HG03432 (cell line): ENCODE results near the gene FAM229A.
A peak's percentile ranks its signal among the peaks of the same experiment; 100 is the strongest.

ENCODE experiments used
- ATAC-seq: cut with Tn5 transposase; IDR thresholded peaks from one replicate; pipeline ENCODE4 v1.9.1; 2021; ENCODE audit warnings: mild to moderate bottlenecking, moderate library complexity; ENCODE audit not compliant: unreplicated experiment

FAM229A gene

DNA sequence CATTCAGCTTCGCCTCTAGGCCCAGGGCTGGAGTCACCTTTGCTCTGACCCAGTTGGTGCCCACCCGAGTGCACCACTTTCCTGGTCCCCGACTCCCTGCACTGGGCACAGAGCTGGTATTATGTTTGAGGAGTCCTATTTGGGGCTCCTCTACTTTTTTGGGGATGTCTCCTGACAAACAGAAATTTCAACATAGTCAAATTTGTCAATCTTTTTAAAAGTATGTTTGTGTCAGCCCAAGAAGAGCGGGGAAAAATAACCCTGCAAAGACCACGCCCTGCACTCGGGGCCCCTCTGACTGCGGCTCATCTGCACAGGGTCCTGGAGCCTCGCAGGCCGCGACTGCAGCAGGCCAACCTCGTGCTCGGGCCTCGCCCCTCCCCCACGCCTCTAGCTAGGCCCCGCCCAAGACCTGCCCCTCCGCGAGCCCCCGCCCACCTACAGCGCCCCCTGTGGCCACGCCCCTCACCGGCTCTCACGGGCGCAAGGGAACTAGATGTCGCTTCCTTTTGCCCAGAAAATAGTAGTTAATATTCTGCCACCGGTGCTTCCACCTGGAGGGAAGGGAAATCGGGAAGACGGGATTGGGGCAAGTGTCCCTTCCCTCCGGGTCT is 11.4 kb downstream of the FAM229A start:
- ATAC-seq = peak; percentile 46

DNA sequence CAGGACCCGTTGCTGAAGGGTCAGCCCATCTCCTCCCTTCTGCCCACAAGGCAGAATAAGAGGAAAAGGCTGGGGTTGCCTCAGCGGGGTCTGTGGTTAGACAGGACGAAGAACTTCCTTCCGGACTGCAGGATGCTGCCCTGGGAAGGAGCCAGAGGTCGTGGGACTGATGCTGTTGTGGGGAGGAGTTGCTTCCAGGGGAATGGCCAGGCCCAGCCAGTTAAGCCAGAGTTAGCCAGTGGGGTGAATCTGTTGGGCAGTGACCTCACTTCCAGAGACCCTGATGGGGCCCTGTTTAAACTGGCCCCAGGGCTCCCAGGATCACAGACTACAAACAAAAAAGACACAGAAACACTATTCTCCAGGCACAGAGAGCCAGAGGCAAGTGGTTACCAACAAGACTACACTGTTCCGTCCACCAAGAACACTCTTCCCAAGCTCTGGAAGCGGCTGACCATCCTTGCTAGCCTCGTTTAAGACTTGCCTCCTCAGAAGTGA is 13.0 kb downstream of the FAM229A start:
- ATAC-seq = no peak

DNA sequence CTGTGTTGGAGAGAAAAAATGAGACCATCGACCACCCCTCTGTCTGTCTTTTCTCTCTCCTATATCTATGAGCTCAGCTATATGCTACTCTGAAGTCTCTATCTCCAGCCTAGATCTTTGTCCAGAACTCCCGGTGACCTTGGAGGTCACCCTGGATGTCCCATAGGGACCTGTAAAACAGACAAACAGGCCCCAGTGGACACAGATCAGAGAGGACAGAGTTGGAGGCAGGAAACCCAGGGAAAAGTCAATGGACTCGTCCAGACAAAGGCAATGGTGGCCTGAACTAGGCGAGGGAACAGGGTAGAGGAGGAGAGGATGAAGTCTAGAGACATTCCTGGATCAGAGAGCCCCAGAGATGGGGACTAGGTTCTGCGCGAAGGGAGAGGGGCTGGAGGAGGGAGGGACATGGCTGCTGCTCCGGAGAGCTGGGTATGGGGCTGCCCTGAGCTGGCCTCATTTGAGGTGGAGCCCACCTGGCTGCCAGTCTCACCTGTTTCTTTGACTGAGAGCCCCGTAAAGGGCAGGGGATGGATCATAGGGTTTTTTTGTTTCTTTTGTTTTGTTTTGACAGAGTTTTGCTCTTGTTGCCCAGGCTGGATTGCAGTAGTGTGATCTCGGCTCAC is 15.6 kb downstream of the FAM229A start:
- no peak for ATAC-seq

DNA sequence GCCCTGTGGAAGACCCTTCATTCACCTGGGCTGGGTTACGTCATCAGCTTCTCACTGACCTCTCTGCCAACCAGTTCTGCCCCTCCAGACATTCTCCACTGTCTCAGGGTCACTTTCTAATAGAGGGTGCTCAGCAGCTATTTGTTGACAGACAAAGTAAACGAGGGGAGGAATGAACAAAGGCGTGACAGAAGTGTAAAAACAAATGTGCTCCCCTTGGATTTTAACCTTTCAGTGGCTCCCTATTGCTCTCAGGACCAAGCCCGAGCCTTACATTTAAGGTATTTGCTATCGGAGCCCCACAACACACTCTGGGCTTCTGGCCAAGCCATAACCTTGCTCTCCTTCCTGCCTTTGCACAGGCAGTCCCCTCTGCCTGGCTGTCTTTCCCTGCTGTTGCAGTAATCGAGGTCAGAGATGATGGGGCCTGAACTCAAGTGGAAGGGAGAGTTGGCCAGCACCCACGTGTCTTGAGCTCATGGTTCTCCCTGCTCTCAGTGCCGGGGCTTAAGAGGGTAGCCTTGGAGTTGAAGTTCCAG is 16.9 kb downstream of the FAM229A start:
- no peak for ATAC-seq

DNA sequence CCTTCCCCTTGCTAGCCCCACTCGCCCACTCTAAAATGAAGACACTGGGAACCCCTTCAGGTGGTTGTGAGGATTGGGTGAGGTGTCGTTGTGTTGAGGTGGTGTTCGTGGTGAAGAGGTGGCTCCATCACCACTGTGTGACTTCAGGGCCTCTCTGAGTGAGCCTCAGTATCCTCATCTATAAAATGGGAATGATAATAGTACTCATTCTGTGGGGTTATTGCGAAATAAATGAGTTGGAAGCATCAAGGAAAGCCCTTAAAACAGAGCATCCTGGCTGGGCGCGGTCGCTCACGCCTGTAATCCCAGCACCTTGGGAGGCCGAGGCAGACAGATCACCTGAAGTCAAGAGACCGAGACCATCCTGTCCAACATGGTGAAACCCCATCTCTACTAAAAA is 19.6 kb downstream of the FAM229A start:
- no peak for ATAC-seq

DNA sequence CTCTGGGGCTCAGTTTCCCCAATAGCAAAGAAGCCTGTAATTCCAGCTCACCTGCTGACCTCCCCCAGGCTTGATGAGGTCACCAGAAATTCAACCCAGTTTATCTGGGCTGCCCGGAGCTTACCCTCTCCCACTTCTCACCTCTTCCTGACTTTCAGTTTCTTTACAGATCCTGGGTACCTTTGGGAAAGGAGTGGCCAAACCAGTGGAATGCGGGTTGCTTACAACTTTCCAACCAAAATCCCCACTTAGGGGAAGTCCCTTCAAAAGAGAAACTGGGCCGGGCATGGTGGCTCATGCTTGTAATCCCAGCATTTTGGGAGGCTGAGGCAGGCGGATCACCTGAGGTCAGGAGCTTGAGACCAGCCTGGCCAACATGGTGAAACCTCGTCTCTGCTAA is 20.3 kb downstream of the FAM229A start:
- ATAC-seq = no peak

DNA sequence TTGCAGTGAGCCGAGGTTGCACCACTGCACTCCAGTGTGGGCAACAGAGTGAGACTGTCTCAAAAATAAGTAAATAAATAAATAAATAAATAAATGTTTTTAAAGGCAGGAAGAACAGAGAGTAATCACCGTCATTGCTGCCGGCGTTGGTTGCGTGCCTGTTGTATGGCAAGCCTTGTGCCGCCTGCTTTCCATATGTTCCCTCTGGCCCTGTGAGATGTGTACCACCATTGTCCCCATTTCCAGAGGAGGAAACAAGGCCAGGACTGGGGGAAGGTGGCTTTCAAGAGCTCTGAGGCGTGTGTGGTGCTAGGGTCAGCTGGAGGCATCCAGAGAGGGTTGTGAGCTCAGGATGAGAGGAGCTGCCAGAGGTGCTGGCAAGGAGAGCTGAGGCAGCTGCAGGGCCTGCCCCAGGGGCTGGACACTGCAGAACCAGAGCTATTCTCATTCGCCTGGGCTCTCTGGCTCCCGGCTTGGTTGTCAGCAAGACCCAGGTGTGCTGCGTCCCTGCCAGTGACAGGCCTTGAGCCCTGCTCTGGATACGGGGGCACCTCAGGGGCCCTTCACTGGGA is 21.0 kb downstream of the FAM229A start:
- ATAC-seq = no peak

DNA sequence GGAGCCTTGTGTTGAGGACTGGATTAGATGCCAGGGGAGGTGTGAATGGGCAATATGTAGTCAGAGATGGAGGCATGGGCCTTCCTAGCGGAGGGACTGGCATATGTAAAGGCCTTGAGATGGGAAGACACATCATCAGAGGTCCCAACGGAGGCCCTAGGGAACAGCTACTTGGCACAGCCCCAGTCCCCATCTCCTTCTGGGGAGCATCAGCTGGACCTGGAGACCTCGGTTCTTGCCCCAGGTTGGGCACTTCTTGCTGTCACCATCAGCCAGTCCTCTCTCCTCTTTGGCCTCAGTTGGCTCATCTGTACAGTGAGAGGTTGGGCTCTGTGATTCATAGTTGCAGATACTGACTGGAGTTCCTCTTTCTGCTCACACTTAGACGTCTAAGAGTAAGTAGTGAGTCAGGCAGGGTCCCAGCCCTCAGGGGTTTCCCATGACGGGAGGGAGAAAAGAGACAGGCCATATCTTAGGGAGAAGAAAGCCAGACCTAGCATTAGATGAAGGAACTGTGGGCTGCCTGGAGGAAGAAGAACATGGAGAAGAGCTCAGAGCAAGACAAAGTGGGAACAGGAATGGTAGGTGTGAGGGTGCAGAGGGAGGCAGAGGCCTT is 22.8 kb downstream of the FAM229A start:
- ATAC-seq = no peak

DNA sequence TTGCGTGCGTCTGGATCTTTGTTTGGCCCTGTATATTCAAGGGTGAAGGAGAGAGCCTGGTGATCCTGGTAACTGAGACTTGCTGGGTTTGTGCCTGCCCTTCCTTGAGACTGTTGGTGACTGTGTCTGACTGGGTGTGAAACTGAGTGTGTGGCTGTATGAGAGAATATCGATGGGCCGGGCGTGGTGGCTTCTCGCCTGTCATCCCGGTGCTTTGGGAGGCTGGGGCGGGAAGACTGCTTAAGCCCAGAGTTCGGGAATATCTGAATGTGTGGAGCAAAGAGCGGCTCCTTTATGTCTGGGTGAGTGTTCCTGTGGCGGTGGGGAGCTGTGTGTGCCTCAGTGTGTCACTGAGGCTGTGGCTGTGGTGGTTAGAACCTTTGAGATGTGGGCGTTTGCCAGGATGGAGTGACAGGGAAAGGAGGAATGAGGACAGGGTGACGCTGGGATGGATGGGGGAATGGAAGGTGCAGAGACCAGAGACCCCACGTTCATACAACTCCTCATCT is 23.6 kb downstream of the FAM229A start:
- ATAC-seq = no peak

DNA sequence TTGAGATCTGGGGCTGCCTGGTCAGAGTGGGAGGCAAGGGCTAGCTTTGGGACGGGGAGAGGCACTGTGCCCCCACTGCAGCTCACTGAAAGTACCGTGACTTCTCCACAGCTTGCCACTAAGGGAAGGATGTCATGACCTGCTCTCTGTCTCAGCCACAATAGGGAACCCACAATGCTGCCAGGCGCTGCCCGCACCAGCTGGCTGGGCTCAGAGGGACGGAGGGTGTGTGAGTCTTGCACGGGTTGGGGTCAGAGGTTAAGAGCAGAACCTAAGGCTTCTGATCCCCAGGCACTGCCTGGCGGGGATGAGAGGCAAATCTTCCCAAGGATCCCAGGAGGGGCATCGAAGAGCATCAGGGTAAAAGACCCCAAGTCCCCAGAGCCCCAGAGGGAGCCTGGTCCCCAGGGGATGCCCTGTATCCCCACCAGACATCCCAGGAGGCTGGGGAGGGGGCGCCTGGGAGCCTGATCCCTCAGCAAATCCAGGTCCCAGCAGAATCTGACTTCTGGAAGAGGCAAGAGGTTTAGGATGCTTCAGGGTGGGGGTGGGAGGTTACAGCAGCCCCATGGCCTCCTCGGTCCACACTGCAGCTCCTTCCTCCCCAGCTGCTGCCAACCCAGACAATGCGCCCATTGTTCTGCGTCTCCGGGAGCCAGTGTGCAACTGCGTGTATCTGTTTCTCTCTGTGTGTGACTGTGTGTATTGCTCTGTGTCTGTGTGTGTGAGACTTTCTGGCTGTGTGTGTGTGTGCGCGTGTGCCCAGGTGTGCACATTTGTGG is 24.2 kb downstream of the FAM229A start:
- peak; percentile 26 for ATAC-seq

DNA sequence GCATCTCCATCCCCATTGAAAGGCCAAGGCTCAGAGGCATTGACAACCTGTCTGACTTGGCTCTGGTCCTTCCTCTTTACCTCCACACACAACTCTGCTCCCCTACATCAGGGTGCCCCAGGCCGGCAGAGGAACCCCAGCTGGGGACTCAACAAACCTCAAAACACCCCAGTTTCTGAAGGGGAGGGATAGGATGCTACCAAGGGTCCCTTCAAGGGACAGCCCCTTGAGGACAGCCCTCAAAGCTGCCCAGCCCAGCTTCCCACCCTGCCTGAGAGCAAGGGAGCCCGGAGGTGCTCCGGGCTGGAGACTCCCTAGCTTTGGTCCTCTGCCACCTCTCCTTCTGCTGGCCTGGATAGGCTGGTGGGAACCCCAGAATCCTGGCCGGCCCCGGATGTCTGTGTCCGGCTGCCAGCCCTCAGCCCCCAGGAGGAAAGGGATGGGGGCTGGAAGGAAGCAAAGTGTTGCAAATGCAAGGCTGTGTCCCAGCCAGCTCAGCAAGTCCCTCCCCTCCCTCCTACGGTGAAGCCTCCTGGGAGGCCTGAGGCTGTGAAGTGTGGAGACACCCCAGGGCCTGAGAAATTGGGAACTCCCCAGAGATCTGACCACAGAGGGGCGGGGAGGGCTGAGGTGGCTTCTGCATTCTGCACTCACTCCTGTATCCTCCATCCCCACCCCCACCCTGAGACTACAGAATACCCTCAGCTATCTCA is 25.2 kb downstream of the FAM229A start:
- peak; percentile 23 for ATAC-seq

DNA sequence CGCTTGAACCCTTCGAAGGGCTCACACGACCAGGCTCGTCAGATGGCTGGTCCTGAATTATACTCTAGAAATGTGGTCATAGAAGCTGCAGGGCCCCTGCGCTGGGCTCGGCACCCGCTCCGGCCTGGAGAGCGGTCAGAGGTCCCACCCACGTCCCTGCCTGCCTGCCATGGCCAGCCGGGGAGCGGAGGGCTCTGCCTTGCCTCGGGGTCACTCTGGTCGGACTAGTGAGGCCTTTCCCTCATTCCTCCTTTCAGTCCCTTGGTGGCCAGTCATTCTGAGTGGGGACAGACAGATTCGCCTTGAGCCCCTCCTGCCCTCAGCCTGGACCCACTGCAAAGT is 25.7 kb downstream of the FAM229A start:
- ATAC-seq = peak; percentile 1

DNA sequence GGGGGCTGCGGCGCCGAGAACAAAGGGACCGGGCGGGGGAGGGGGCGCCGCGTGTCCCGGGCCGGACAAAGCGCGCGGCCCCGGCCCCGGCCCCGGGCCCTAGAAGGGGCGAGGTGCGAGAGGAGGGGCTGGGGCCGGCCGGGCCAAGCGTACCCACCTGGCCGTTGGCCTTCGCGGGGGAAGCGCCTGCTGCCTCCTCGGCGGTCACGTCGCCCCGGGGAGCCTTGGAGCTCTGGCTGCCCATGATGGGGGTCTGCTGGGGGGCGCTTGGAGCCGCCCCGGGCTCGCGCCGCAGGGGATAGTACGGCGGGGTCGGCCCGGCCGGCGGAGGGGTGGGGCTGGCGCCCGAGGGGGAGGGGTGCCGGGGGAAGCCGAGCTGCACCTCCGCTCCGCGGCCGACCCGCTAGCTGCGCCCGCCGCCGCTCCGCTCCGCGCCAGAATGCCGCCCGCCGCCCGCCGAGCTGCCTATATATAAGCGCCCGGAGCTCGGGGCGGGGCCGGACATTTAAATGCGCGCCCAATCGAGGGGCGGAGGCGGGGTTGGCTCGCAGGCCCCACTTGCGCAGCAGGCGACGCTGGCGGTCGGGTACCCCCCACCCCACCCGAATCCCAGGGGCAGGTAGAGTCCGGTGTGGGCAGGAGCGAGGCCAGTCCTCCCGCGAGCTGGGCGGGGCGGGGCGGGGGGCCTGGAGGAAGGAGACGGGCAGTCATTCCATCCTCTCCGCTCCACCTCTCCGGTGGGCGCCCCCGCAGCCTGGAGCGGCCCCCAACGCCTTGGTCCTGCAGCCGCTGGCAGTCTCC is 26.3 kb downstream of the FAM229A start, which contains the start of gene MARCKSL1:
TSS of gene MARCKSL1 (minus strand) at position 444 of the 801 bp plus-strand sequence. CDS start at position 244, 200 bp downstream.
- peak; percentile 52 for ATAC-seq

DNA sequence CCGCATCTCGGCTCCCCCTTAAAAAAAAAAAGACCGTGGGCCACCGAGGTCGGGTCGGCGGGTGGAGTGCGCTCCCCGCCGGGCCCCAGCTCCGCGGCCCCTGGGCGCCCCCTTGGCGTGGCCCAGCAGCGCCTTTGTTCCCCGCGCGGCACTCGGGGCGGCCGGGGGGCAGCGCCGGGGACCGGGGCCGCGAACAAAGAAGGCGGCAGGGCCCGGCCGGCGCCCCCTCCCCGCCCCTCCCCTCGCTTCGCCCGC is 26.8 kb downstream of the FAM229A start:
- peak; percentile 3 for ATAC-seq

DNA sequence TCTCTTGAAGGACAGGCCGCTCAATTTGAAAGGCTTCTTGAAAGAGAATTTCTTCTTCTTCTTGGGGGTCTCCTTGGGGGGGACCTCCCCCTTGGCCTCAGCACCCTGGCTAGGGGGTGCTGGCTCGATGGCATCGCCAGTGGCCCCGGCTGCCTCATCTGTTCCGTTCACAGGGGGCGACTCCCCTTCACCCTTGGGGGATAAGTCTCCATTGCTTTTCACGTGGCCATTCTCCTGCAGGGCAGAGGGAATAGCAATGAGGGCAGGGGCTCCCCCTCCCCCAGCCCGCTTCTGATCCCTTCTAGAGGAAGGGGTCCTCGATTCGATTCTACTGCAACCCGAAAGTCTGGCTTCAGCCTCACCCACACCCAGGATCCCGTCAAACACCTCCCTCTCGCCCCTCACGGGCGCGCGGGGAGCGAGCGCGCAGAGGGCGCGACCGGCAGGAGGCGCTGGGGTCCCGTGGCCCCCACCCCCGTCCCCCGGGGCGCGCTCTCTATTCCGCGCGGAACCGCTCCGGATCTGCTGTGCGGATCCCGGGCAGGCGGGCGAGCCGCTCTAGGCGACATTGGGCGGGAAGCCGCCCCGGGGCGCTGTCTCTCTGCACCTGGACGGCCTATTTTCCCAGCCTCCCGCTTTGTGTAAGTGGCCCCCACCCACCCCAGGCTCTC is 27.3 kb downstream of the FAM229A start:
- peak; percentile 18 for ATAC-seq

DNA sequence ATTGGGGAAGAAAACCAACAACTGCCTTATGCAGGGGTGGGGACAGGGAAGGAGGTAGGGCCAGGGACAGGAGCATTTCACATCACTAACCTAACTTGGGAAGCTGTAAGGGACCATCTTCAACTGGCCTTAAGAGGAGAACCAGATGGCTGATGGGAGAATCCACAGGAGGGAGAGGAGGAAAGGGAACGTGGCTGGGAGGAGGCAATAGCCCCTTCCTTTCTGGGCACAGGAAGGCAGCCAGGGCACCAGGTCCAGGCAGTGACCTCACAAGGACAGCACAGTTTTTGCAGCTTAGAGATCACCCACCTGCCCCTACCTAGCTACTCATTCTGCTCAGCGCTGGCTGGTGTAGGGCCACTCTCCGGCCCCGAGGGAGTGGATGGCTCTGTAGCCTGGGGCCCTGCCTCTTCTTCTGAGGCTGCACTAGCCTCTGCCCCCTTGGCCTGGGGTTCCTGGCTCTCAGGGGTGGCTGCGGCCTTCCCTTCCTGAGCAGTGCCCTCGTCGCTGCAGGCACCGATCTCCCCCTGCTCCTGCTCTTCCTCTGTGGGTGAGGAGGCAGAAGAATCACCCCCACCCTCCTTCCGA is 27.9 kb downstream of the FAM229A start:
- ATAC-seq = no peak

DNA sequence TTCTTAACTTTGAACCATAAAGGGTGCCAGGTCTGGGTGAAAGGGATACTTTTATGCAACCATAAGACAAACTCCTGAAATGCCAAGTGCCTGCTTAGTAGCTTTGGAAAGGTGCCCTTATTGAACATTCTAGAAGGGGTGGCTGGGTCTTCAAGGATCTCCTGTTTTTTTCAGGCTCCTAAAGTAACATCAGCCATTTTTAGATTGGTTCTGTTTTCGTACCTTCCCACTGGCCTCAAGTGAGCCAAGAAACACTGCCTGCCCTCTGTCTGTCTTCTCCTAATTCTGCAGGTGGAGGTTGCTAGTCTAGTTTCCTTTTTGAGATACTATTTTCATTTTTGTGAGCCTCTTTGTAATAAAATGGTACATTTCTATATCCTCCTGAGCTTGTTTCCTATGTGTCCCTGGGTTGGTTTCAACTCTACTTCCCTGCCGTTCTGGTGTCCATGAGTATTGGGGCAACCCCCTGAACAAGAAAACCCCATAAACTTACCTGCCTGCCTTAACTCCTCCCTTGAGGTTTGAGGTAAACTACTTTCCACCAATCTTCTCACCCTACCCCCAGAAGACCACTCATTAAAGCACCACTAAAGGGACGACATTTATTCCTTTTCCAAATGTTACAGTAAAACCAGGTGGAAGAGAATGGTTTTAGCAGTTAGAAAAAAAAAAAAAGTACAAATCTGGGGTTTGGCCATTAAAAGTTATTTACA is 28.9 kb downstream of the FAM229A start:
- no peak for ATAC-seq
